T1000 (cell line): Measurements from ENCODE around the gene RO60.

Experiments
- DNase-seq: peaks from one replicate; lab custom pipeline; 2025; ENCODE audit warnings: mixed read lengths; lab: John Stamatoyannopoulos, UW

RO60 gene

GRCh38 chr1:193108471-193108870 is 49.1 kb downstream of the RO60 start:
- DNase-seq: no peak
